ENCODE results near the gene LIPG.

- TF ChIP-seq CTCF (IDR thresholded peaks at IDR 0.05; ENCODE audit: insufficient read depth, low read length, poor library complexity, severe bottlenecking) (no peak), EZH2phosphoT487 (conservative IDR thresholded peaks at IDR 0.05; ENCODE audit: low read length) (no peak)
These were observed 6.2 kb upstream of the LIPG start for GRCh38 chr18:49555641-49556040.
